Epithelial cell of proximal tubule (primary cell): ENCODE results near the gene RPS25. TPM values are rescaled to one million over a fixed set of nuclear protein-coding genes. Genes with fewer than 3 reads are reported as not detected.
"Not testable (repeated sequence)": the region's sequence is repeated elsewhere in the genome, so short reads cannot be mapped to it uniquely, and the experiment has no call there.

ENCODE experiments used
- DNase-seq: peaks from one replicate; pipeline ENCODE4 v3.0.0-alpha.2; 2011; ENCODE audit warnings: low read depth
- H3K4me3 ChIP-seq: 2 replicates; pipeline ENCODE4 v1.5.1; 2011; ENCODE audit warnings: low read depth, mild to moderate bottlenecking, low read length
- total RNA-seq: library from RNA; depleted of rRNA; stranded (reverse); fragments of >200 nt; gene quantifications from 2 replicates; pipeline ENCODE4 v1.2.3, GENCODE V29; 2015
- TF ChIP-seq, protein P1 (sequence below): conservative IDR thresholded peaks from 2 replicates; pipeline ENCODE4 v1.5.1; 2012; ENCODE audit warnings: low read depth, mild to moderate bottlenecking, low read length

RPS25 gene
- total RNA-seq, 1 donor from 2014 or later = 2,833 TPM

DNA sequence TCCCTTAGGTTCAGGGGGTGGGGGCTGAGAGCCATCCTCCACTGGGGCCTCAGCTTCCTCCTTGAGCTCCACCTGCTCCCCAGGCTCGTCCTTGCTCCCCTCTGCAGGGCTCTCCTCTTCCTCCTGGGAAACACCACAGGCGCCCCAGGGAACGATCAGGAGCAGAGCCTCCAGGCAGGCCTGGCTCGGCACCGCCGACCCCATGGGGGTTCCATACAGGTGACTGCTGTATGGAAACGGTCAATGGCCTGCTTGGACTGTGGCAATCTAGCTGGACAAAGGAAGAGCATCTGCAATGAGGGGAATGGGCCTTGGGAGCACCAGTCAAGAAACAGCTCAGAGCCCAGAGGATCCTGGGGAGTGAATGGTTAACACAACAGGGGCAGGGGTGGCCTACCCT lies 30.9 kb upstream of the RPS25 start:
- no peak for DNase-seq
- TF ChIP-seq, protein P1, sequence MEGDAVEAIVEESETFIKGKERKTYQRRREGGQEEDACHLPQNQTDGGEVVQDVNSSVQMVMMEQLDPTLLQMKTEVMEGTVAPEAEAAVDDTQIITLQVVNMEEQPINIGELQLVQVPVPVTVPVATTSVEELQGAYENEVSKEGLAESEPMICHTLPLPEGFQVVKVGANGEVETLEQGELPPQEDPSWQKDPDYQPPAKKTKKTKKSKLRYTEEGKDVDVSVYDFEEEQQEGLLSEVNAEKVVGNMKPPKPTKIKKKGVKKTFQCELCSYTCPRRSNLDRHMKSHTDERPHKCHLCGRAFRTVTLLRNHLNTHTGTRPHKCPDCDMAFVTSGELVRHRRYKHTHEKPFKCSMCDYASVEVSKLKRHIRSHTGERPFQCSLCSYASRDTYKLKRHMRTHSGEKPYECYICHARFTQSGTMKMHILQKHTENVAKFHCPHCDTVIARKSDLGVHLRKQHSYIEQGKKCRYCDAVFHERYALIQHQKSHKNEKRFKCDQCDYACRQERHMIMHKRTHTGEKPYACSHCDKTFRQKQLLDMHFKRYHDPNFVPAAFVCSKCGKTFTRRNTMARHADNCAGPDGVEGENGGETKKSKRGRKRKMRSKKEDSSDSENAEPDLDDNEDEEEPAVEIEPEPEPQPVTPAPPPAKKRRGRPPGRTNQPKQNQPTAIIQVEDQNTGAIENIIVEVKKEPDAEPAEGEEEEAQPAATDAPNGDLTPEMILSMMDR = no peak
- H3K4me3 ChIP-seq = no peak overlapping the region

DNA sequence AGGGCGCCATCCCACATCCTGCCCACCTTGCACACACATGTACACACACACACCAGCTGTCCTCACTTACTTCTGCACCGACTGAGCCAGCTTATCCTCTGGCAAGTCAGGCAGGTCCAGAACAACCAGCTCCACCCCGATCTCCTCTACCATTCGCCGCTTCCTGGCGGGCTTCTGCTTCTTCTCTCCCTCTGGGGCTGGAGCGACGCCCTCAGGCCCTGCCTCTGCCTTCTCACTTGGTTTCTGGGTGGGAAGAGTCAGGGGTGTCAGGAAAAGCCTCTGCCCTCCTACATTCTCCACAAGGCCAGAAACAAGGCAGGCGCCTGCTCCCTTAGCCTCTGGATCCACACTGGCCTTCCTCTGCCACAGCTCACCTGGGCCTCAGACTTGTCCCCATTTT lies 30.5 kb upstream of the RPS25 start:
- TF ChIP-seq, protein P1 = no peak
- no peak overlapping the region for H3K4me3 ChIP-seq

DNA sequence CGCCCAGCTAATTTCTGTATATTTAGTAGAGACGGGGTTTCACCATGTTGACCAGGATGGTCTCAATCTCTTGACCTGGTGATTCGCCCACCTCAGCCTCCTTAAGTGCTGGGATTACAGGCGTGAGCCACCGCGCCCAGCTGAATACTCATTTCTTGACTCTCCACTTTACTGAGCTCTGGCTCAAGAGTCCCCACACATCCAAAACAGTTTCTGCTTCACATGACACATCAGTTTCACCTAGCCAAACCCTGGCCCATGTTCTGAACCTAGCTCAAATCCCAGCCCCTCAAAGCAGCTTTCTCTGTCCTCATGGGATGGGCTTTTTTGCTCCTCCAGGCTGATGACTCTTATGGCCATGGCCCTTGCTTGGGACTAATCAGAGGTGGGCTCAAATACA lies 29.1 kb upstream of the RPS25 start:
- DNase-seq = no peak
- TF ChIP-seq, protein P1 = no peak
- H3K4me3 ChIP-seq = no peak overlapping the region

More for the DNA sequence above, 30.5 kb upstream of the RPS25 start:
- DNase-seq = no peak

DNA sequence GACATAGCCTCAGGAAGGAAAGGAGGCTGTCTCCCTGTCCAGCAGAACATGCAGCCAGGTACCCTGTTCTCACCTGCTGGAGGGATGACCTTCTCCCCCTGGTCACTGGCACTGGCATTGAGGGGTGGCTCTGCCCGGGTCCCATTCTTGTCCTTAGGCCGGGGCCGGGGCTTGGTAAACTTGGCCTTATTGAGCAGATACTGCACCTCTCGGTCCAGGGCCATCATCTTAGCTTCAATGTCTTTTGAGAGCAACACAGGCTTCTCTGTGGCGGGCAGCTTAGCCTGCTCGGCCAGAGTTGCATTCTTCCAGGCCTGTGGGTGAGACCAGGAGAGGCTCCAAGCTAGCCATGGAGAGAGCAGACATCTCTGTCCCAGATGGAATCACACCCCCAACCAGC lies 28.3 kb upstream of the RPS25 start:
- TF ChIP-seq, protein P1 = no peak
- no peak for DNase-seq

DNA sequence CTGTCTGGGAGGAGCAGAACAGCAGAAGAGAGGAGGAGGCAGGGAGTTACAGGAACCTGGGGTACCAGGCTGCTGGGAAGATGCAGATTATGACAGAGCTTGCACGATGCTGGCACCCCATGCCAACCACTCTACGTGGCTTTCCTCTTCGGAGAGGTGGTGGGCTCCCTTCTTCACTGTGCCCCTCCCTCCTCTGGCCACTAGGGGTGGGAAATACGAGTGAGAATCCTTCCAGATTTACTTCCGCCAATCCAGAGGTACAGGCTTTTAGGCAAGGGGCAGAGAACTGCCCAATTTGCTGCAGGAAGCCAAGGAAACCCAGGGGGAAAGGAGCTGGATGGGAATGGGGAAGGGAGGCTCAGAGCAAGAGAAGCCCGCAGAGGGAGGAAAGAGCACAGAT lies 26.6 kb upstream of the RPS25 start:
- no peak overlapping the region for H3K4me3 ChIP-seq
- no peak for DNase-seq
- TF ChIP-seq, protein P1 = peak; percentile 25

More for the DNA sequence above, 28.3 kb upstream of the RPS25 start:
- no peak overlapping the region for H3K4me3 ChIP-seq

DNA sequence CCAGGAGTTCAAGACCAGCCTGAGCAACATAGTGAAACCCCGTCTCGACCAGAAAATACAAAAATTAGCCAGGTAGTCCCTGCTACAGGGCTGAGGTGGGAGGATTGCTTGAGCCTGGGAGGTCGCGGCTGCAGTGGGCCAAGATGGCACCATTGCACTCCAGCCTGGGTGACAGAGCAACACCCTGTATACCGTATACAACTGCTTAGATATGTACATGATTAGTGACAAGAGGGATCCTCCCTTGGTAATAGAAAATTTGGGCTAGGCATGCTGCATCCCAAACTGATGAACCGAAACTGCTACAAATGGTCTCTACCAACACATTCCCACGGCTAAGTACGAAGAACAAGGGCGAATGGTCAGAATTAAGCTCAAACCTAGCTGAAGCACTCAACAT lies 24.8 kb upstream of the RPS25 start:
- TF ChIP-seq, protein P1 = no peak
- no peak overlapping the region for H3K4me3 ChIP-seq
- DNase-seq = no peak

DNA sequence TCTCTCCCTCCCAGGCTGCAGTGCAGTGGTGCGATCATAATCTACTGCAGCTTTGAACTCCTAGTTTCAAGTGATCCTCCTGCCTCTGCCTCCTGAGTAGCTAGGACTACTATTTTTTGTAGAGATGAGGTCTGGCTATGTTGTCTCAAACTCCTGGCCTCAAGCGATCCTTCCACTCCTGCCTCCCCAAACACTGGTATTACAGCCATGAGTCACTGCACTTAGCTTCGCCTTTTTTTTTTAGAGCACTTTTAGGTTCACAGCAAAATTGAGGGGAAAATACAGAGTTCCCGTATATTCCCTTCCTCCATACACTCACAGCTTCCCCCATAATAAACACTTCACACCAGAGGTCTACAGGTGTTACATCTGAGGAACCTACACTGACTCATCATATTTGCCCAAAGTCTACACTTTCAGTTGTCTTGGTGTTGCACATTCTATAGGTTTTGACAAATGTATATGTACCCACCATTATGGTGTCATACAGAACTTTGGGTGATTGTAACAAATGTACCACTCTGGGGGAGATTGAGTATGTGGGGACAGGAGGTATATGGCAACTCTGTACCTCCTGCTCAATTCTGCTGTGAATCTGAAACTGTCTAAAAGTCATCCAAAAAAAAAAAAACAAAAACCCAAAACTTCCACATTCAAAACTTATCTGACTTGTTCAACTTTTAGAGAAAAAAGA lies 23.8 kb upstream of the RPS25 start:
- no peak for DNase-seq
- TF ChIP-seq, protein P1 = no peak

DNA sequence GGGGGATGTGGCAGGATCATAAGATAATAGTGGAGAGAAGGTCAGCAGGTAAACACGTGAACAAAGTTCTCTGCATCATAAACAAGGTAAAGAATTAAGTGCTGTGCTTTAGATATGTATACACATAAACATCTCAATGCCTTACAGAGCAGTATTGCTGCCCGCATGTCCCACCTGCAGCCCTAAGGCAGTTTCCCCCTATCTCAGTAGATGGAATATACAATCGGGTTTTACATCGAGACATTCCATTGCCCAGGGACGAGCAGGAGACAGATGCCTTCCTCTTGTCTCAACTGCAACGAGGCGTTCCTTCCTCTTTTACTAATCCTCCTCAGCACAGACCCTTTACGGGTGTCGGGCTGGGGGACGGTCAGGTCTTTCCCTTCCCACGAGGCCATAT lies 21.3 kb upstream of the RPS25 start:
- not testable (repeated sequence) for DNase-seq, H3K4me3 ChIP-seq

More for the DNA sequence above, 23.8 kb upstream of the RPS25 start:
- H3K4me3 ChIP-seq = no peak overlapping the region
